VCaP (cell line): ENCODE data around the gene B3GALT6.

Source experiments
- H3K27ac ChIP-seq: fragments of 450-650 bp; 2 replicates; pipeline ENCODE4 v1.5.1; 2017
- CTCF ChIP-seq: fragments of 450-650 bp; conservative IDR thresholded peaks from 2 replicates; pipeline ENCODE4 v1.5.1; 2017; ENCODE audit warnings: mild to moderate bottlenecking, moderate library complexity

The B3GALT6 gene

GRCh38 chr1:1231400-1232207 lies 433 bp upstream of the B3GALT6 start, which contains the start of gene SDF4:
Gene SDF4 (minus strand): TSS chr1:1232001. CDS start chr1:1228772, 3,229 bp downstream.
- no peak for TF ChIP-seq CTCF
- peak within 1 kb of the TSS; percentile 97 for H3K27ac ChIP-seq

- TF ChIP-seq CTCF, result no peak
- H3K27ac ChIP-seq, result peak overlapping the region; percentile 97
These were observed 944 bp downstream of the B3GALT6 start for GRCh38 chr1:1232796-1233566.

- TF ChIP-seq CTCF, result no peak
- peak overlapping the region; percentile 14; the same call in 1 of the 2 replicates for H3K27ac ChIP-seq
These were observed 1.5 kb downstream of the B3GALT6 start for GRCh38 chr1:1233567-1233892.

GRCh38 chr1:1234180-1234808 lies 2.3 kb downstream of the B3GALT6 start:
- H3K27ac ChIP-seq, result peak overlapping the region; percentile 14; the same call in 1 of the 2 replicates
- TF ChIP-seq CTCF, result no peak

DNA sequence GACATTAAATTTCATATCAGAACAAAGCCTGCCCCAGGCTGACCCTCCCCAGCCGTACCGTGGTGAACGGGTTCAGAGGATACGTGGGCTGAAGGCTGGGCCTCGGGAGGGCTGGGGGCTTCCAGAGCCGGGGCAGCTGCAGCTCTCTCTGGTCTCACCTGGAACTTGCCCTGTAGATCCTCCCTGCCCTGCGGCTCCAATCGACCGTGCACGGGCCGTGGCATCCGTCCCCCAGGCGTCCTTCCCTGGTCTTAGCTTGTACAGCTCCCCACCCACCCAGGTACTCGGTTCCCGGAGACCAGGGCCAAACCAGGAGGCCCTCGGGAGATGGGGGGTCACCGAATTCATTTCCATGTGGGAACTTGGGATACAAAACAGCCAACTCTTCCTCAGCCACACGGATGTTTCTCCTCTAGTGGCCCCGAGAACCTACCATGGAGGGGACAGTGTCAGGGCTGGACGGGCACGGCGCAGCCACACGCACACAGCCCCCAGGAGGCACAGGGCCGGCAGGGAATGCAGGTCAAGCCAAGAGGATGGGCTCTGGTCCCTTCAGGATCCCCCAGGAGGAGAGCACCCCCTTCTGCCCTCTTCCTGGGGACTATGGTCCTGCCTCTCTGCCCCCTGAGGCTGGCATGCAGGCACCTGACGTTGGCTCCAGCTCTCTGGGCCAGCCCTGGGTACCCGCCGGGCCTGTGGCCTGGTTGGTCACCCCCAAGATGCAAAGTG lies 3.1 kb downstream of the B3GALT6 start:
- H3K27ac ChIP-seq, result peak overlapping the region; percentile 61; the same call in 1 of the 2 replicates
- no peak for TF ChIP-seq CTCF

DNA sequence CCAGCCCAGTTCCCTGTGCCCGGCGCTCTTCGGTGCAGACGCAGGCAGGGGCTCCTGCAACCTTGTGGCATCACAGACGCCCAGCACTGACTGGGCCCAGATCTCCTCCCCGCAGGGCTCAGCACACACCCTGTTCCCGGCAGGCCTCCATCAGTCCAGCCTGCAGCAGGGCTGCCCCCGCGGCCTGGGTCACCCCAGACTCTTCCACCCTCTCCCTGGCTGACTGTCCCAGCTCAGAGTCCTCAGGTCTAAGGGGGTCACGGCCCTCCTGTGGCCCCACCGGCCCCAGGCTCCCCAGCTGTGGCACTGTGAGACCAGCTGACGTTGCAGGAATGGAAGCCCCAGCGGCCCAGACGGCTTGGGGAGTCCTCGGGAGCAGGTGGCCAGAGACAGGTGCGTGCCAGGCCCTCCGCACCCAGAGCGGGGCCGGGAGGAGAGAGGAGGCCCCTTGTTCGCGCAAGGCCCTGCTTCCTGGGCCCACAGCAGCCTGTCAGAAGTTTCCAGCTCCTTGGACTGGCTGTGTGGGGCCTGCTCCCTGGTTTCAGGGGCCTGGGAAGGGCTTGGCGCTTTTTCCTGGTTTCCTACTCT lies 4.2 kb downstream of the B3GALT6 start:
- no peak for TF ChIP-seq CTCF
- peak overlapping the region; percentile 61 for H3K27ac ChIP-seq
